MG63 (cell line): ENCODE results near the gene NAE1. TPM values are rescaled to one million over a fixed set of nuclear protein-coding genes. Genes with fewer than 3 reads are reported as not detected.

Source experiments
- DNase-seq: peaks from one replicate; pipeline ENCODE4 v3.0.0-alpha.2; 2020
- H3K27me3 ChIP-seq: fragments of 250-450 bp; sonication (Bioruptor Pico); 2 replicates; pipeline ENCODE4 v1.5.1; 2020; ENCODE audit warnings: mild to moderate bottlenecking, moderate library complexity
- H3K36me3 ChIP-seq: fragments of 250-450 bp; sonication (Bioruptor Pico); 2 replicates; pipeline ENCODE4 v1.5.1; 2020; ENCODE audit warnings: mild to moderate bottlenecking, moderate library complexity
- H3K4me3 ChIP-seq: fragments of 250-450 bp; sonication (Bioruptor Pico); 2 replicates; pipeline ENCODE4 v1.5.1; 2020; ENCODE audit warnings: mild to moderate bottlenecking, moderate library complexity
- H3K9me3 ChIP-seq: fragments of 250-450 bp; sonication (Bioruptor Pico); 2 replicates; pipeline ENCODE4 v1.5.1; 2020; ENCODE audit warnings: mild to moderate bottlenecking, moderate library complexity
- total RNA-seq: library from RNA; depleted of rRNA; stranded (reverse); fragments of >200 nt; shearing (Covaris generic); gene quantifications from 2 replicates; pipeline ENCODE4 v1.2.3, GENCODE V29; 2014; ENCODE audit warnings: low replicate concordance; rRNA removed

The NAE1 gene
- total RNA-seq, 1 experiment from 2014 or later = 96.2 TPM

DNA sequence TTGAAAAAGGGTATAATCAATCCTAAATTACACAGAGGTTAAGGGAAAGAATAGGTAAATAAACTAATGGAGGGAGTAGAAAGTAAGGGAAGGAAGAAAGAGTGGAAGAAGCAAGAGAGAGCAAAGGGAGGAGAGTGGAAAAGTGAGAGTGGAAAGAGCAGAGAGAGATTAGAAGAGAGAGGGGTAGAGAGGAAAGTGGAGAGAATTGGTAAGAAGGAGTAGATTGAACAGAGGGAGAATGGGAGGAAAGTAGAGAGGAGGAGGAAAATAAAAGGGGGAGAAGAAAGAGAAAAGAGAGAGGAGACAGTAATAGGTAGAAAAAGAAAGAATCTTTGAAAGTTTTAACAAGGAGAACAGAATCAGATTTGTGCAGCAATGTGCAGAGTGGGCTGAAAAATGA is 54.3 kb downstream of the NAE1 start:
- DNase-seq = no peak
- Histone ChIP-seq H3K36me3 (no peaks in the 10 kb centered on the region), H3K4me3 (no peak overlapping the region), H3K9me3 (no peaks in the 10 kb centered on the region), H3K27me3 (no peaks in the 10 kb centered on the region)

DNA sequence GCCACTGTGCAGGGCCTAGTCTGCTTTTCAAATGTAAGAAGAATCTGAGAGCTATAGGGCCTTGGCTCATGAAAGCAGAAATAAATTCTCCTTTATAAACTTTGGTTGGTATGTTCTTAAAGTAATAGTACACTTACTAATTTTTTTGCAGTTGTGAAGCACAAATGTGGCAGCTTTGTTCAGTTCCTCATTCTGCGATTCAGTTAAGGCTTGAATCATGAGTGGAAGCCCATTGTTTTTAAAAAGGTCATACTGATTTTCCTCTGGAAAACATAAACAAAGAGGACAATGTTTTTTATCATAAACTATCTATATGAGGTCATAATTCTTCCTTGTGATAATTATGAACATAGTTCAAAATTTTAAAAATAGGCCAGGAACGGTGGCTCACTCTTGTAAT is 55.8 kb downstream of the NAE1 start:
- H3K36me3 ChIP-seq = no peaks in the 10 kb centered on the region
- H3K4me3 ChIP-seq = no peak overlapping the region
- DNase-seq = no peak
- H3K27me3 ChIP-seq = no peaks in the 10 kb centered on the region
- no peaks in the 10 kb centered on the region for H3K9me3 ChIP-seq

GRCh38 chr16:66758086-66758485 is 72.7 kb downstream of the NAE1 start:
- DNase-seq = no peak
- Histone ChIP-seq H3K36me3 (no peaks in the 10 kb centered on the region), H3K4me3 (no peak overlapping the region), H3K9me3 (no peaks in the 10 kb centered on the region), H3K27me3 (0 out of 2 replicates have a peak, but pooled peaks cover 2% of the 10 kb centered on the region)

- Histone ChIP-seq H3K4me3 (no peak overlapping the region), H3K27me3 (0 out of 2 replicates have a peak, but pooled peaks cover 2% of the 10 kb centered on the region), H3K9me3 (no peaks in the 10 kb centered on the region), H3K36me3 (peaks cover 2% of the 10 kb centered on the region; the same call in 1 of the 2 replicates)
- no peak for DNase-seq
Observed at GRCh38 chr16:66754819-66755218, 76.0 kb downstream of the NAE1 start.

- no peak for DNase-seq
Observed at GRCh38 chr16:66754211-66754610, 76.6 kb downstream of the NAE1 start.

DNA sequence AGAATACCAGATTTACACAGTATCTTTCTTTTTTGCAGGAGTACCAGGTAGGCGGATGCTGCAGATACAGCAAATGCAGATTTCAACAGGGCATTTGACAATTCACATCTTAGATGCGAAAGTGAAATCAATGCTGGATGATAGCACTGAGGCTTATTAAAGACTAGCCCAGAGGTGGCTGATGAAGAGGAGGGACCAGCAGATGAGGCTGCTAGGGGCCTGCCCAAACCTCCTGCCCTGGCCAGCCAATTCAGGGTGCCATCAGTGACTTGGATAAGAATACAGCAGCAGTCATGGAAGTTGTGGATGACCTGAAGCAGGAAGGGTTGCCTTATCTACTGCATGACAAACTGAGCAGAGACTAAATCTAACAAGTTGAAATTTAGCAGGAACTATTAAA is 77.8 kb downstream of the NAE1 start:
- H3K36me3 ChIP-seq = peaks cover 12% of the 10 kb centered on the region
- H3K9me3 ChIP-seq = no peaks in the 10 kb centered on the region
- no peak for DNase-seq
- H3K4me3 ChIP-seq = no peak overlapping the region
- 0 out of 2 replicates have a peak, but pooled peaks cover 2% of the 10 kb centered on the region for H3K27me3 ChIP-seq

More at GRCh38 chr16:66754211-66754610, 76.6 kb downstream of the NAE1 start:
- Histone ChIP-seq H3K9me3 (no peaks in the 10 kb centered on the region), H3K4me3 (no peak overlapping the region), H3K27me3 (0 out of 2 replicates have a peak, but pooled peaks cover 2% of the 10 kb centered on the region), H3K36me3 (peaks cover 4% of the 10 kb centered on the region)

Other genes starting within 250 kb of the NAE1 start
- 17.3 and 27.6 TPM in 2 replicates for gene CMTM3, start 226.3 kb downstream of the NAE1 start, total RNA-seq
- gene CMTM4, start 134.2 kb downstream of the NAE1 start, total RNA-seq = 1.5 and 2.9 TPM in 2 replicates
- 23.2 and 27.2 TPM in 2 replicates for gene DYNC1LI2, start 79.4 kb downstream of the NAE1 start, total RNA-seq
- gene TERB1, start 29.4 kb downstream of the NAE1 start, total RNA-seq = not detected in 2 replicates
- gene CA7, start 13.4 kb upstream of the NAE1 start, total RNA-seq = not detected in 2 replicates
- gene PDP2, start 49.5 kb upstream of the NAE1 start, total RNA-seq = 2.5 and 6.4 TPM in 2 replicates
- gene CDH16, start 87.9 kb upstream of the NAE1 start, total RNA-seq = not detected in 2 replicates
- gene RRAD, start 94.6 kb upstream of the NAE1 start, total RNA-seq = 1.6 and 10.4 TPM in 2 replicates
- gene CIAO2B, start 103.4 kb upstream of the NAE1 start, total RNA-seq = 52.7 and 125 TPM in 2 replicates
- 12.8 and 32.7 TPM in 2 replicates for gene CES2, start 104.5 kb upstream of the NAE1 start, total RNA-seq
- 1.3 and 1.9 TPM in 2 replicates for gene CES3, start 130.3 kb upstream of the NAE1 start, total RNA-seq
- 0.82 TPM in 1 of 2 replicates, not detected in the other for gene CES4A, start 157.6 kb upstream of the NAE1 start, total RNA-seq
- gene CBFB, start 198.2 kb upstream of the NAE1 start, total RNA-seq = 15.8 and 22.5 TPM in 2 replicates